RWPE2 (cell line): Measurements from ENCODE around the gene PPM1E.
"Not testable (repeated sequence)": the region's sequence is repeated elsewhere in the genome, so short reads cannot be mapped to it uniquely, and the experiment has no call there.

Experiments used
- ATAC-seq: fragments of 200-7000 bp; cut with Tn5 transposase; 3 replicates; pipeline ENCODE4 v1.9.1; 2021; ENCODE audit warnings: low read depth
- DNase-seq: peaks from one replicate; pipeline ENCODE4 v3.0.0-alpha.2; 2020; ENCODE audit warnings: low spot score
- H3K27ac ChIP-seq: fragments of 450-650 bp; 2 replicates; pipeline ENCODE4 v1.5.1; 2017; ENCODE audit warnings: mild to moderate bottlenecking; ENCODE audit not compliant: poor library complexity, severe bottlenecking
- H3K27me3 ChIP-seq: fragments of 250-450 bp; sonication (Bioruptor Pico); 2 replicates; pipeline ENCODE4 v1.5.1; 2021; ENCODE audit warnings: mild to moderate bottlenecking, moderate library complexity; ENCODE audit not compliant: insufficient read depth, poor library complexity, severe bottlenecking
- H3K36me3 ChIP-seq: fragments of 250-450 bp; sonication (Bioruptor Pico); 2 replicates; pipeline ENCODE4 v1.5.1; 2020; ENCODE audit warnings: low read depth, mild to moderate bottlenecking, moderate library complexity
- H3K4me1 ChIP-seq: fragments of 250-450 bp; sonication (Bioruptor Pico); 2 replicates; pipeline ENCODE4 v1.5.1; 2021; ENCODE audit warnings: mild to moderate bottlenecking, moderate library complexity; ENCODE audit not compliant: insufficient read depth, poor library complexity, severe bottlenecking
- H3K4me3 ChIP-seq: fragments of 250-450 bp; sonication (Bioruptor Pico); 2 replicates; pipeline ENCODE4 v1.5.1; 2021; ENCODE audit warnings: mild to moderate bottlenecking, moderate library complexity; ENCODE audit not compliant: severe bottlenecking
- H3K9me3 ChIP-seq: fragments of 250-450 bp; sonication (Bioruptor Pico); 2 replicates; pipeline ENCODE4 v1.5.1; 2021; ENCODE audit warnings: mild to moderate bottlenecking, moderate library complexity; ENCODE audit not compliant: severe bottlenecking
- CTCF ChIP-seq: fragments of 450-650 bp; IDR thresholded peaks from one replicate; pipeline ENCODE4 v1.5.1; 2017; ENCODE audit warnings: mild to moderate bottlenecking, moderate library complexity; ENCODE audit not compliant: poor library complexity, severe bottlenecking

PPM1E gene

GRCh38 chr17:58747674-58748073 lies 8.0 kb upstream of the PPM1E start:
- DNase-seq (no peak), ATAC-seq (no peak)
- H3K27ac ChIP-seq = no peak overlapping the region
- H3K27me3 ChIP-seq = no peaks in the 10 kb centered on the region
- no peaks in the 10 kb centered on the region for H3K9me3 ChIP-seq
- no peaks in the 10 kb centered on the region for H3K4me1 ChIP-seq
- H3K36me3 ChIP-seq = no peaks in the 10 kb centered on the region
- H3K4me3 ChIP-seq = no peak overlapping the region
- no peak for TF ChIP-seq CTCF

GRCh38 chr17:58749627-58750026 lies 6.0 kb upstream of the PPM1E start:
- not testable (repeated sequence) for H3K4me1 ChIP-seq, H3K9me3 ChIP-seq, H3K27ac ChIP-seq, ATAC-seq, H3K27me3 ChIP-seq, H3K36me3 ChIP-seq, H3K4me3 ChIP-seq, DNase-seq

GRCh38 chr17:58753026-58753425 lies 2.6 kb upstream of the PPM1E start:
- ATAC-seq (no peak), DNase-seq (no peak)
- Histone ChIP-seq H3K36me3 (no peaks in the 10 kb centered on the region), H3K4me1 (no peaks in the 10 kb centered on the region), H3K27ac (no peak overlapping the region), H3K27me3 (peaks cover 28% of the 10 kb centered on the region), H3K4me3 (no peak overlapping the region), H3K9me3 (no peaks in the 10 kb centered on the region)
- no peak for TF ChIP-seq CTCF

- Histone ChIP-seq H3K27me3 (peaks cover 50% of the 10 kb centered on the region), H3K27ac (no peak overlapping the region), H3K36me3 (no peaks in the 10 kb centered on the region), H3K9me3 (no peaks in the 10 kb centered on the region), H3K4me1 (no peaks in the 10 kb centered on the region), H3K4me3 (peak overlapping the region; percentile 44)
- no peak for TF ChIP-seq CTCF
- no peak for DNase-seq
- no peak for ATAC-seq
Measured at GRCh38 chr17:58755269-58755576, 431 bp upstream of the PPM1E start.

GRCh38 chr17:58756246-58757161 lies 850 bp downstream of the PPM1E start:
- Histone ChIP-seq H3K4me1 (no peaks in the 10 kb centered on the region), H3K4me3 (peak overlapping the region; percentile 44), H3K27me3 (peaks cover 63% of the 10 kb centered on the region), H3K27ac (no peak overlapping the region), H3K9me3 (no peaks in the 10 kb centered on the region), H3K36me3 (no peaks in the 10 kb centered on the region)
- ATAC-seq = peak; percentile 31
- no peak for DNase-seq
- no peak for TF ChIP-seq CTCF
